Fibroblast of villous mesenchyme (primary cell): ENCODE measurements around the gene ETNK1. TPM values are rescaled to one million over a fixed set of nuclear protein-coding genes. Genes with fewer than 3 reads are reported as not detected.
"Not testable (repeated sequence)": the region's sequence is repeated elsewhere in the genome, so short reads cannot be mapped to it uniquely, and the experiment has no call there.

Experiments used
- DNase-seq: peaks from one replicate; pipeline ENCODE4 v3.0.0-alpha.2; 2010; ENCODE audit warnings: low read depth
- H3K4me3 ChIP-seq: 2 replicates; pipeline ENCODE4 v1.5.1; 2011; ENCODE audit warnings: low read depth, mild to moderate bottlenecking, low read length
- CTCF ChIP-seq: IDR thresholded peaks from 2 replicates; pipeline ENCODE4 v1.5.1; 2012; ENCODE audit warnings: low read depth, mild to moderate bottlenecking, low read length; ENCODE audit not compliant: insufficient read depth
- total RNA-seq: library from RNA; depleted of rRNA; stranded (reverse); fragments of >200 nt; gene quantifications from 2 replicates; pipeline ENCODE4 v1.2.3, GENCODE V29; 2012

The ETNK1 gene
- total RNA-seq, 1 donor = 70.8 TPM

- no peak overlapping the region for H3K4me3 ChIP-seq
- DNase-seq = peak; percentile 25
- no peak for TF ChIP-seq CTCF
Measured at GRCh38 chr12:22683131-22683530, 58.2 kb downstream of the ETNK1 start.

GRCh38 chr12:22684140-22685118 lies 59.5 kb downstream of the ETNK1 start:
- TF ChIP-seq CTCF = peak; percentile 61
- no peak overlapping the region for H3K4me3 ChIP-seq
- DNase-seq = peak; percentile 67

GRCh38 chr12:22686193-22686592 lies 61.2 kb downstream of the ETNK1 start:
- H3K4me3 ChIP-seq = no peak overlapping the region
- TF ChIP-seq CTCF = no peak
- DNase-seq = no peak

- no peak overlapping the region for H3K4me3 ChIP-seq
- no peak for TF ChIP-seq CTCF
- DNase-seq = peak; percentile 62
Measured at GRCh38 chr12:22687361-22688076, 62.5 kb downstream of the ETNK1 start.

- no peak overlapping the region for H3K4me3 ChIP-seq
- DNase-seq = no peak
- TF ChIP-seq CTCF = no peak
Measured at GRCh38 chr12:22689876-22690275, 64.9 kb downstream of the ETNK1 start.

GRCh38 chr12:22691319-22691718 lies 66.3 kb downstream of the ETNK1 start:
- TF ChIP-seq CTCF = no peak
- DNase-seq = peak; percentile 40
- no peak overlapping the region for H3K4me3 ChIP-seq

GRCh38 chr12:22692467-22692866 lies 67.5 kb downstream of the ETNK1 start:
- not testable (repeated sequence) for DNase-seq, H3K4me3 ChIP-seq
